Measurements from ENCODE around the gene ATP1A2.

DNA sequence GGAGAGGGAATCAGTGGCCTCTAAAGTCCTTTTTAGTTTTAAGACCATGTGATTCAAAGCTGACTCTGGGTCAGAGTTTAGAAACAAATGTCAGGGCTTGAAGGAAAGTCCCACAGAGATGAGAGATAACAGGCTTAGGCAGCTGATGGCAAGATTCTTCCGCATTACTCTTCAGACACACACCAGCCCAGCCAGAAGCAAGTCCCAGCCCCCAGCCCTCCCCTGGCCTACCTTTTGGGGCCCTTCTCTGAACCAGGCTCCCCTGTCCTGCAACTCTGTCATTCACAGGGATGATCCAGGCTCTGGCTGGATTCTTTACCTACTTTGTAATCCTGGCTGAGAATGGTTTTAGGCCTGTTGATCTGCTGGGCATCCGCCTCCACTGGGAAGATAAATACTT, 61.7 kb downstream of the ATP1A2 start:
- TF ChIP-seq, protein P1, sequence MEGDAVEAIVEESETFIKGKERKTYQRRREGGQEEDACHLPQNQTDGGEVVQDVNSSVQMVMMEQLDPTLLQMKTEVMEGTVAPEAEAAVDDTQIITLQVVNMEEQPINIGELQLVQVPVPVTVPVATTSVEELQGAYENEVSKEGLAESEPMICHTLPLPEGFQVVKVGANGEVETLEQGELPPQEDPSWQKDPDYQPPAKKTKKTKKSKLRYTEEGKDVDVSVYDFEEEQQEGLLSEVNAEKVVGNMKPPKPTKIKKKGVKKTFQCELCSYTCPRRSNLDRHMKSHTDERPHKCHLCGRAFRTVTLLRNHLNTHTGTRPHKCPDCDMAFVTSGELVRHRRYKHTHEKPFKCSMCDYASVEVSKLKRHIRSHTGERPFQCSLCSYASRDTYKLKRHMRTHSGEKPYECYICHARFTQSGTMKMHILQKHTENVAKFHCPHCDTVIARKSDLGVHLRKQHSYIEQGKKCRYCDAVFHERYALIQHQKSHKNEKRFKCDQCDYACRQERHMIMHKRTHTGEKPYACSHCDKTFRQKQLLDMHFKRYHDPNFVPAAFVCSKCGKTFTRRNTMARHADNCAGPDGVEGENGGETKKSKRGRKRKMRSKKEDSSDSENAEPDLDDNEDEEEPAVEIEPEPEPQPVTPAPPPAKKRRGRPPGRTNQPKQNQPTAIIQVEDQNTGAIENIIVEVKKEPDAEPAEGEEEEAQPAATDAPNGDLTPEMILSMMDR (IDR thresholded peaks at IDR 0.05), result no peak
- no peak for TF ChIP-seq POLR2A (IDR thresholded peaks at IDR 0.05)
